ENCODE results near the gene PIGH.
"Not testable (repeated sequence)": the region's sequence is repeated elsewhere in the genome, so short reads cannot be mapped to it uniquely, and the experiment has no call there.

PIGH gene, protein sequence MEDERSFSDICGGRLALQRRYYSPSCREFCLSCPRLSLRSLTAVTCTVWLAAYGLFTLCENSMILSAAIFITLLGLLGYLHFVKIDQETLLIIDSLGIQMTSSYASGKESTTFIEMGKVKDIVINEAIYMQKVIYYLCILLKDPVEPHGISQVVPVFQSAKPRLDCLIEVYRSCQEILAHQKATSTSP

DNA sequence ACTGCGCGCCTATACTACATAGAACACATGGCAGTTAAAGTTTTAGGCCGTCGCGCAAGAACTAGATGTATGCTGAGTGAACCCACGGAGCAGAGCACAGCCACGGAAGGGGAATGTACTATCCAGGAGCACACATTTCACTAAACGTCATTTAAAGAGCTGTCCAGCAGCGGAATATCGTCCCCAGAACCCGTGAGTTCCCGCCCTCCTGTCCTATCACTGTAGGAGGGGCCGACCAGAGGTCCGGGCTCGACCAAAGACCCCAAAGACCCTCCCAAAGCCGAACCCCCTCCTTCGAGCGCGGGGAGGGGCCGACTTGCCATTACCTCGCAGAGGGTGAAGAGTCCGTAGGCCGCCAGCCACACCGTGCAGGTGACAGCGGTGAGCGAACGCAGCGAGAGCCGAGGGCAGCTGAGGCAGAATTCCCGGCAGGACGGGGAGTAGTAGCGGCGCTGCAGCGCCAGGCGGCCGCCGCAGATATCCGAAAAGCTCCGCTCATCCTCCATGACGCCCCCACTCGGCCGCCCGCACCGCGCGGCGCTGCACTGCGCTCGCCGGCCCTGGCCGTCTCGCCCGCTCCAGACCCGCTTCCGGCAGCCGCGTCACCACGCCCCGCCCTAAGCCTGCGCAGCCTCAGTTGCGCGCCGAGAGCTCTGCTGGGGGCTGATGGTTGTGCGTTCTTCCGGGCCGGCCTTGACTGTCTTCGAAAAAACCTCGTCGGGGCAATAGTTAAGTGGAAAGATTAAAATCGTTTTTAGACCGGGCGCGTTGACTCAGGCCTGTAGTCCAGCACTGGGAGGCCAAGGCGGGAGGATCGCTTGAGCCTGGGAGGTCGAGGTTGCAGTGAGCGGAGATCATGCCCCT, at the start of gene PIGH:
PIGH (minus strand) TSS at position 571 of the 864 bp plus-strand sequence; CDS start at position 506, 65 bp downstream.
- peak; percentile 93 for DNase-seq

DNA sequence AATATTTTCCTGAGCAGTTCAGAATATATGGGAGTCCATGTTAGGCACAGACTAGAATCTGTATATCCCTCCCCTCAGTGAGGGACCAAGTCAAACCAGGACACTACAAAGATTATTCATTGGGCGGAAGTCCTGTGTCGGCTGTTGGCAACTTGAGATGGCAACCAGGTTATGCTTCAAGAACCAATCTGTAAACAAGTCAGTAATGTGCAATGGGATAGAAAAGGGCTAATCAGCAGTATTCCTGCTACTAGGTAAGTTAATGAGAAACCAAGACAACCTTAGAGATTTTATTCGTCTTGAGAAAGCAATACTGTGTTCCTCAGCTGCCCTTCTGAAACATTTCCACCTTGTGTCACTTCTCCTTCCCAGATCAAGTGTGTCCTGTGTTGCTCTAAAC, 46.1 kb upstream of the PIGH start:
- DNase-seq: no peak

DNA sequence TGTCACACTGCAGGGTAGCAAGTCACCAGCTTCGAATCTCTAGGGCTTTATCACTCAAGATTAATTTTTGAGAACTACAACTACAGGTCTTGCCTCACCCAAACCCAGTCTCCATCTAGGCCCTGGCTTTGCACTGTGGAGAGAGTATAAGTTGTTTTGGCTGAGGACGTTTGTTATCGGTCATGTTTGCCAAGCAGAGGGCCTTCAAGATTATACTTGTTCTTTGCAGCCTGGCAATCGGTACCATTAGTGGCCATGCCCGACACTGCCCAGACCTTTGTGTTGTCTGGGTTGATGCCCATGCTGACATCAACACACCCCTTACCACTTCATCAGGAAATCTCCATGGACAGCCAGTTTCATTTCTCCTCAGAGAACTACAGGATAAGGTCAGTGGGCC, 45.3 kb upstream of the PIGH start:
- DNase-seq: no peak

DNA sequence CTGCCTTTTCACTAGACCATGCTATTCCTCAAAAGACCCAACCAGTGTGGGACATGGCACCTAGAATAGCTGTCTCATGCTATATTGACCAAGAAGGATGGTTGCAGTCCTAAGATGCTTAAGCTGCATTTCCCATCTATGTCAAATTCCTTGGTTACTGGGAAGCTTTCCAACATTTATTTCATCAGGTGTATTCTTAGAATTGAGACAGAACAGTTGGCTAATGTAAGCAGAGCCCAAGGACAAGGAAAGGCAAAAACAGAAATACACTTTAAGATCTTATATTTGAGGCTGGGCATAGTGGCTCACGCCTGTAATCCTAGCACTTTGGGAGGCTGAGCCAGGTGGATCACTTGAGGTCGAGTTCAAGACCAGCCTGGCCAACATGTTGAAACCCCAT, 44.4 kb upstream of the PIGH start:
- DNase-seq: no peak

DNA sequence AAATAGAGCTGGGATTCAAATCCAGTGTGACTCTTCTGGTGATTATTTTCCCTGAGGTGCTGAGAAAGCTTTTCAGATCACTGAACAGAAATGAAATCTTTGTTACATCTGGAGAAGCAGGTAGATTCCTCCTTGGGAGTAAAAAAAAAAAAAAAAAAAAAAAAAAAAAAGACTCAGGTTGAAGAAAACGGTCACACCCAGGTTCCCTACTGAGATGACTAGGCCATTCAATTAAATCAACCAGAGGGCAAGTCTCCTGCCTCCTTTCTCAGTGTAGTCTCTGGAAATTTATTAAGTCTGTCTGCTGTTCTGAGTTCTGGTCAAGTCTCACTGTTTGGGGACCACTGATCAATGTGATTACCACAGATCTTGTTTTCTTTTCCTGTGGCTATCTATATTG, 43.6 kb upstream of the PIGH start:
- DNase-seq: no peak

DNA sequence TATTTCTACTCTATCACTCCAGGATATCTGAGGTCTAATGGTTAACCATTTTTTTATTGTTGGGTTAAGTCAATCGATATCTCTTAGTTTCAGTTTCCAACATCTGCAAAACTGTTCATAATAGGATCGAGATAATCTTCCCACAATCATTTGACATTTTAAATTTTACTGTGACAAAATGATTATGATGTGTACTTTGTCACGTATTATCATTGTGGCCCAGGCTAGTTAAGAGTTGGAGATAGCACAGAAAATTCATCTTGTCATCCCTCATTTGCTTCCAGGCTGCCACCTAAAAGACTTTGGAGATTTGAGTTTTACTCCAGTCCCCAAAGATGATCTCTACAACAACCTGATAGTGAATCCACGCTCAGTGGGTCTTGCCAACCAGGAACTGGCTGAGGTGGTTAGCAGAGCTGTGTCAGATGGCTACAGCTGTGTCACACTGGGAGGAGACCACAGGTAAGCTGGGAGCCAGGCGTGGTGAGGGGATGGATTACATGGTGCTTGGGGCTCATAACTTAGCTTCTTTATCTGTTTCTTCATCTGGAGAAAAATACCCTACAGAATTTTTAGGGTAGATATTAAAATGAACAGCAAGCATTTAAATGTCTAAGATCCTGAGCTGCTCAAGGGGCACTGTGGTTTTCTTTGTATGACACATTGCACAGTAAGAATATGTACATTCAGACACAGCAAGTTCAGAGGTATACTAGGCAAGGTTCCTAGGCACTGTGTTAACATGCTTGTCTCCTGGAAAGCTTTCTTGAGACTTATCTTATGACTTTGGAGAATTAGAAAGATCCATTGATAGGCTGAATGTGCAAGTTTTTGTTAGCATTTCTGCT, 42.1 kb upstream of the PIGH start:
- no peak for DNase-seq

DNA sequence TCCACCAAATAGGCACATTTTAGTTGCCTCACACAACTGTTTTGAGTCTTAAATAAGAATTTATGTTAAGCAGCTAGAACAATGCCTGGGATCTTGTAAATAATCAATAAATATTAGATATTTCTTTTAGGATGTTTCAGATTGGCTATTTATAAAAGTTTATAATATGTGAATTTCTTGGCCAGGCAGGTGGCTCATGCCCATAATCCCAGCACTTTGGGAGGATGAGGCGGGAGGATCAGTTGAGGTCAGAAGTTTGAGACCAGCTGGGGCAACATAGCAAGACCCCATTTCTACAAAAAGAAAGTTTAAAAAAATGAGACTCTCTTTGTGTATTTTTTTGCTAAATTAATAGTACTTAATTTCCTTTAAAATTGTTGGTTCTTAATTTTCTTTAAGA, 41.4 kb upstream of the PIGH start:
- DNase-seq: no peak

DNA sequence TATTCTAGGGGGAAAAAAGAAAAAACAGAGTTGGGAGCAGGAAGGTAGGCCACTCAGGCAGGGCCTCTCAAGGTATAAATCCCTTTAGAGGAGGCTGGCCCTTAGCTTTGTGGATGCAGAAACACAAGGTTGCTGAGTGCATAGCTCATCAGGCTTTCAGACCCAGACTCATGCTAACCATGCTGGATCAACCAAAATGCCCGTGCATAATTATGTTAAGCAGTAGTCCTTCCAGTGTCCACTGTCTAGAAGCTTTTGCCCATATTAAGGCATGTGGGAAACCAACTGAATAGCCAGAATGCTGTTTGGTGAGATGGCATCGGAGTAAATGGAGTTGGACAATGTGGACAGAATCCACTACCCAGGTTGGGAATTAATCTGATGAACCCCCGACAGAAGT, 38.6 kb upstream of the PIGH start:
- DNase-seq: no peak

DNA sequence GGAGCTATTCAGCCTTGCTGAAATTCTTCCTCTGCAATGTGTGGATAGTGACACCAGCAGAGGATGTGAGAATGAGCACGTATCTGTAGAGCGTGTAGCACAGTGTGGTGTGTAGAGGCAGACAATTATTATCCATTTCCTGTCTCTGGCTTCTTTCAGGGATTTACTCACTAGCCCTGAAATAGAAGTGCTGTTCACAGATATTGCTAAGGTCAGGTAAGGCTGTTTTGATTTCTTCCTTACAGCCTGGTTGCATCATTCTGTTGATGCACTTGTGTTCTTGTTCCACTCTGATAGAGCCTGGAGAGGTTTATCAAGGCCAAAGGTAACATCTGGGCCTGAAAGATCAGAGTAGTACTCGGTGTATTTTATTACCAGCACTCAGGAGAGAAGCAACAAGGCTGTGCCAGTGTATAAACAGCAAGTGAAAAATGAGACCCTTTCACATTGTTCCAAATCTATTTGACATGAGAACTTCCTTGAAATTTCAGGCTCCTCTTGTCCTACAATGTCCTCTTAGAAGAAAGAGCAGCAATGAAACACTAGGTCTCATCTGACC, 36.4 kb upstream of the PIGH start:
- DNase-seq: no peak

DNA sequence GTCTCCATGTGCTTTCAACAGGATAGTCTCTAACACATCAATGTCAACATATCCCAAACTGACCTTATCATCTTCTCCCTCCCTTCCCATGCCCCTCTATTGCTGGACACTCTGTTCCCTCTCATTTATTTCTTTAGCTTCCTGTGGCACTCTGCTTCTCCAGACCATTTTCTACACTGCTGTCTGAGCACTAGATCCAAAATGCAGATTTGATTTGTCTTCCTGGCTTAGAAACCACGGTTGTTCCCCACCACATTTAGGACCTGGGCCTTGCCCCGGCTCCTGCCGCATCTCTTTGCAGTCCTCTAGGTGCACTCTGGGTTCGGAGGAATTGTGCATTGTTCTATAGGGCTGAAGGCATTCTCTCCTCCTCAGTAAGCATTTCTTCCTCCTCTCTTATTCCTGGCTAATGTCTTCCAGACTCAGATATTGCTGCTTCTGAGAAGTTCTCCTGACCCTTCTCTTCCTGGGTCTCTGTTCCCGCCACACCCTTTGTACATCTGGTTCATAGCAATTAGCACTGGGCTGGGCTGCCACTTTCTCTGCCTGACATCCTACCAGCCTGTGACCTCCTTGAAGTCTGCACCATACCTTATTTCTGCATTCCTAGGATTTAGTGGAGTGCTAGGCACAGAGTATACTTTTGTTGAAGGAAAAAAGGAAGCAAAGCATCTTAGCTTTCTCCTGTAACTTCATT, 33.5 kb upstream of the PIGH start:
- no peak for DNase-seq

DNA sequence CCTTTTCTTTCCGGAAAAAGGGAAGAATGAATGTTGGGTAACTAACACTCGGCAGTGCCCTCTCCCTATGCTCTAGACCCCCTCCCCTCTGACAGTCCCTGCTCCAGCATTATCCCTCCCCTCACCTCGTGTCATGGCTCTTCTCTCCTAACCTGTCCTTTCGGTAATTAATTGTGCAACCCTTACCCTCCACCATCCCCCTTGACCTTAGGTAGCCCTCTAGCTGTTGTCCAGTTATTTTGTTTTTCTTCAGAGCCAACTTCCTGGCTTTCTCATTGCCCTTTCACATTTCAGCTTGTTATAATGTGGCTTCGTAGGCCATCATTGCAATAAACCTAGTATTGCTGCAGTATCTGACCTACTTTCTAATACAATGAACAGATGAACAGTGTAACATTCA, 30.9 kb upstream of the PIGH start:
- no peak for DNase-seq

DNA sequence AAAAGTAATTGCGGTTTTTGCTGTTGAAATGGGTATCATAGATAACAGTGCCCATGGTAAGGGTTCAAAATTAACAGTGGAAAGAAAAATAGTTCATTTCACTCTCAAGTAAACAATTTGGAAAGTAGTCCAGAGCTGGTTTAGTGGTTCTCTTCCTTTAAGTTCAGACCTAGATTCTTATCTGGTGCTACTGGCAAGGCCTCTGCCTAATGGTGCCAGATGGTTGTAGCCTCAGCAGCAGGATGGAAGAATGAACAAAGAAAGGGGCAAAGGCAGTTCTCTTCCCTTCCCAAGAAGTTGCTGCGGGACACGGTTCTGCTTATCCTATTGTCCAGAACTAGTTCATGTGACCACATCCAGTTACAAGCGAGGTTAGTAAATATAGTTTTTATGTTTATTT, 30.1 kb upstream of the PIGH start:
- DNase-seq: no peak

DNA sequence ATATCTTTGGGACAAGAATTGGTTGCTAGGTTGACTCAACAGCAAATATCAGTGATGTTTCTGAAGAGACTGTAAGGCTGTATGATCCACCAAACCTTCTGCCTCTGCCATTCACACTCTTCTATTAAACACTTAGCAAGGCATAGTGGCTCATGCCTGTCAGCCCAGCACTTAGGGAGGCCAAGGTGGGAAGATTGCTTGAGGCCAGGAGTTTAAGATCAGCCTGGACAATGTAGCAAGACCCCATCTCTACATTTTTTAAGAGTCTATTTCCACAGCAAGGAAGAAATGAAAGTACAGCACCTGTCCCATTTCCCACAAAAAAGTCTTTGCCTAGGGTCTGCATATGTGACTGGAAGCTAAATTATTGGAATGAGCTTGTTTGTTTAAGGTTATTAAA, 27.5 kb upstream of the PIGH start:
- DNase-seq: no peak

DNA sequence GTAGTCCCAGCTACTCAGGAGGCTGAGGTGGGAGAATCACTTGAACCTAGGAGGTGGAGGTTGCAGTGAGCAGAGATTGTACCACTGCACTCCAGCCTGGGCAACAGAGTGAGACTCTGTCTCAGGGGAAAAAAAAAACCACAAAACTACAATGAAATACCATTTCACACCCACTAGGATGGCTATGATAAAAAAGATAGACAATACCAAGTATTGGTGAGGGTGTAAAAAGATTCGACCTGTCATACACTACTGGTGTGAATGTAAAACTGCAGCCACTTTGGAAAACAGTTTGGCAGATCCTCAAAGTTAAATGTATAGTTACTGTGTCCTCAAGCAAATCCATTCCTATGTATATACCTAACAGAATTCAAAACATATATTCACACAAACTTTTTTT, 26.1 kb upstream of the PIGH start:
- not testable (repeated sequence) for DNase-seq

DNA sequence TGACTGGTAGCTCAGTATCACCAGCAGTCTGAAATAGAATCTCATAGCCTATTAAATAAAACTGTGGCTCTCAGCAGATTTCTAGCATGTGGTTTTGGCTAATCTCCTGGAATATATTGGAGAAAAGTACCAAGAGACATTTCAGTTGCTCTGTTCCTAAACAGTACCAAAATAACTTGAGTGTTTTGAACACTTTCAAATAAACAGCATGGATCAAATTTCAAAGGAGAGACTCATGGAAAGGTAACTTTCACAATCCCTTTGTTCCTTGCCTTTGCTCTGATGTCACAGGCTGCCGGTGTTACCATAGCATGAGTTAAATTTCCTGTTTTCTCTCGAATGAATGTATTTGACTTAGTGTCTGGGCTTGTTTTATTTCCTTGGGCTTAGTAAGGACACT, 23.0 kb upstream of the PIGH start:
- DNase-seq: no peak

DNA sequence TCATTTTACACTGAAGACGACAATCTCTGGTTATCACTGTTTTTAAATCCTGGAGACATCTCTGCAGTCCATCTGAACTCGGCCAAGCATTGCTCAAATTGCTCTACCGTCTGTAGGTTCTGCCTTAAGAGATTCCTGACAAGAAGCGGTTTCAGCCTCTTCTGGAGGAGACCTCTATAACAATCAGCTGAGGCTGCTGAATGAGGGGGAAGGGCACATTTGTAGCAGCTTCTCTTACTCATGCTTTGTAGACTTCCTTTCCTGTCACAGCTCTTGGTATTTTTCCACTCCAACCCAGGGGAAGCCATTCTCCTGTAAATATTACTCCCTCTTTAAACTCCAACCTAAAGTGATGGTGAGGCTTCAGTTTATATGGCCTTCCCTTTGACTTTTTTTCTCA, 22.6 kb upstream of the PIGH start:
- DNase-seq: peak; percentile 46

DNA sequence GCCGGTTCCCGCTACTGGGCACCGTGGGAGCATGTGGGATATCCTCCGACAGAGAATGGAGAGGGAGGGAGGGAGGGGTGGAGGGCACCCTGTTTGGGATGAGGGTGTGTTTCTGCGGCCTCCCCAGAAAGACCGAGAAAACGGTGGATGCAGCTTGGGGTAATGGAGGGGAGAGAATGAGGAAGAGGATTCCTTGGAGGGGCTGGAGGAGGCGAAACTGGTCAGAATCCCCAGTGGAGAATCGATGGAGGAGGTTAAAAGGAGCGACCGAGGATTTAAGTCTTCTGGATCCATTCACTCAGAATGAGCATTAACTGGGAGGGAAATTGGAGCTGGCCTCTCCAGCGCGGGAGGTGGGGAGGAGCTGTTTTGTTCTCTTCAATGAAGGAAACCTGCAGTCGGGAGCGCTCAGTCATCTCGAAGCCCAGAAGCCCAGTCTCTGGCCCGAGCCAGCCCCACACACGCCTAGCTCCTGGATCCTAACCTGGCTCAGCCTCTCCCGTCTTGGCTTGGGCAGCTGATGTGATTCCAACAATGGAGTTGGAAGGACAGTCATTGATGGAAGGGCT, 20.2 kb upstream of the PIGH start:
- peak; percentile 34 for DNase-seq

DNA sequence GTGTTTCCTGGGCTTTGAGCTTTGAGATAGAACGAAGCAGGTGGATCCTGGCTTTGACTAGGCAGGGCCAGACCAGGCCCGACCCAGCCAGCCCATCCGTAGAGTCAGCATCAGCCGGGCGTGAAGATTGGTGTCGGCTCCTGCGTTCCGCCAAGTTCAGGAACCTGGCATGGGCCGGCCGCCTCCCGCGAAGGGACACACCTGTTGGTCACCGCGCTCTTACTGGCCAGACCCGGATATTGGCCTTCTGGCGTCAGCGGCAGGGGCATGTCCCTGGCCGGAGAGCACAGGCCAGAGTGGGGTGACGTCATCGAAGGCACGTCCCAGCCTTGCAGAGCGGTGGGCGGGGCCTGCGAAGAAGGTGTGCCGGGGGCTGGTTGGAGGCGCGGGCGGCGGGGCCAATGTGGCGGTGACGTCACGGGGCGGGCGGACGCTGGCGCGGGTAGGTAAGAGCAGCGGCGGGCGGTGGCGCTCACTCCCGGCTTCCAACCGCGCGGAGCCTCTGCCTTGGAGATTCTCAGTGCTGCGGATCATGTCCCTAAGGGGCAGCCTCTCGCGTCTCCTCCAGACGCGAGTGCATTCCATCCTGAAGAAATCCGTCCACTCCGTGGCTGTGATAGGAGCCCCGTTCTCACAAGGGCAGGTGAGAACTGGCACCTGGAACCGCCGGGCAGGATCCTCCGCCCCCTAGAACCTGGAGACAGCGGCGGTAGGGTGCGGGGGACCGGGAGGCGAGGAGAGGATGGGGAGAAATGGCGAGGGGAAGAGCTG, 19.6 kb upstream of the PIGH start, which contains the start of gene ARG2:
ARG2 (plus strand) TSS at position 475 of the 771 bp plus-strand sequence; CDS start at position 533, 58 bp downstream.
- peak; percentile 90 for DNase-seq

DNA sequence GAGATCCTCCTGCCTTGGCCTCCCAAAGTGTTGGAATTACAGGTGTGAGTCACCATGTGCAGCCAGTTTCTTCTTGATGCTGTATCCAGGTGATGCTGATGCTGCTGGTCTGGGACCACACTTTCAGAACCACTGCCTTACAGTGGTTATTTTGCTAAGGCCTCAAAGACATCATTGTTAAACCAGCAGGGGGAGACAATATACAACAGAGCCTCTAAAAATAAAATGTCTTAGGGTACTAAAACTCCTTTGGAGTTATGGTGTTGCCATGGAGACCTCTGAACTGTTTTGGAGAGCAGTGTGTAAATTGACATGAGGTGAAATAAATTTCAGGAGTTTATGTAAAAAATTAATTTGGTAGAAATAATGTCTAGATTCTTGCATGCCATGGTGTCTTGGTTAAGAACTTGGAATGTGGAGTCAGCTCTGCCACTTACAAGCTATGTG, 18.6 kb upstream of the PIGH start:
- no peak for DNase-seq

DNA sequence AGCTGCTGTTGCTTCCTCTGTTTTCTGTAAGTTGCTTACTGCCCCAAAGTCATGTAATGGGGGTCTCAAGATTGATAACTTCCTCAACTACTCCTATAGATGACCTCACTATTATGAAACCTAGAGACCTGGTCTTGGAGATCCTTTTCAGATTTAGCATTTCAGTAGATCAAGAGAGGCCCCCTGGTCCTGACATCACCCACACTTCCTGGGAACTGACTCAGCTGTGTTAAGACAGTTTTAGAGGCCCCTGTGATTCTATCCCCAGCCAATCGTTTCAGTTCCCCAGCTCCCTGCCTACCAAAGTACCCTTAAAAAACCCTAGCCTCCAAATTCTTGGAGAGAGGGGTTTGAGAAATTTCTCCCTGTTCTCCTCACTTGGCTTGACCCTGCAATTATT, 10.4 kb upstream of the PIGH start:
- DNase-seq: no peak

DNA sequence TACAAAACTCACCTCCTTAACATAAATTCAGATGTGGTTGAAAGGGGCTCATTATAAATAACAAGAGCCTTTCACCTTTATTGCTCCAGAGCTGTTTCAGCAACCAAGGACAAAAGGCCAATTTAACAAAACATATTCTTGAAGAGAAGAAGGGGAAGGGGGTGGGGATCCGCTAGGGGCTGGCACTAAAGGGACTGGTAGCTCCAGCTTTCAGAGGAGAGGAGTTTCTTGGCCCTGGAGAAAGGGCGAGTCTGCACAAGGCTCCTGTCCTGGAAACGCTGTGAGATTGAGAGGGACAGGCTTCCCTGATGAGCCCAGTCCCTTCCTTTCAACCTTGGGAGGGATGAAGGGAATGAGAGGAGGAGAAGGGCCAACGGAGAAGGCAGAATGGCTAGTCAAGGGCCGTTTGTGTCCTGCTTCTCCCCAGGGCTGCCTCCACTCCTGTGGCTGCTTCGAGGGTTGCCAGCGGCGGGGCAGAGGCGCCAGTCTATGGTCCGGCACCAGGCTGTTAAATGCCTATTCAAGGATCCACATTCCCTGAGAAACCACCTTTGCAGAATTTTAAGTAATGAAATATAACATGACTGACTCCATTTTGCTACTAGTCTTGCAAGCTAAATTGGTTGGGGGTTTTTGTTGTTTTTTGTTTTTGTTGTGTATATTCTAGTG, 9.7 kb upstream of the PIGH start:
- no peak for DNase-seq

All from left hindlimb (tissue), 1 donor.